HG03565 (cell line): ENCODE measurements around the gene PPL.

Experiments used
- ATAC-seq: cut with Tn5 transposase; IDR thresholded peaks from one replicate; pipeline ENCODE4 v1.9.1; 2021; ENCODE audit warnings: mild to moderate bottlenecking, moderate library complexity; ENCODE audit not compliant: unreplicated experiment

PPL gene

DNA sequence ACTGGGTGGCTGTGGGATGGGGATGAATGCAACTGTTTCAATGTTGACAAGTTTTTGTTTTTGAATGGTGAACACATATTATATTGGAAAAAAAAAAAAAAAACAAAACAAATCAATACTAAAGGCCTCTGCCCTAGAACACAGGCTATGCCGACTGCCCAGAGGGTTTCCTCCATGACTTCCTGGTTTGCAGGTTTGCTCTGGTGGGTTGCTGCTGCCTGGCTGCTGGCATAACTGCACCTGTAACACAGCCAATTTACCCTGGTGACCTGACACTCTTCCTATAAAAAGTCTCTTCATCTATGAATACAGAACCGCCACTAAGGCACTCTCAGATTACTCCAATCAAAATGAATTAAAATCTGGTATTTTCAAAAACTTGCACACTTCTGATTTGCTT is 100.2 kb downstream of the PPL start:
- no peak for ATAC-seq

DNA sequence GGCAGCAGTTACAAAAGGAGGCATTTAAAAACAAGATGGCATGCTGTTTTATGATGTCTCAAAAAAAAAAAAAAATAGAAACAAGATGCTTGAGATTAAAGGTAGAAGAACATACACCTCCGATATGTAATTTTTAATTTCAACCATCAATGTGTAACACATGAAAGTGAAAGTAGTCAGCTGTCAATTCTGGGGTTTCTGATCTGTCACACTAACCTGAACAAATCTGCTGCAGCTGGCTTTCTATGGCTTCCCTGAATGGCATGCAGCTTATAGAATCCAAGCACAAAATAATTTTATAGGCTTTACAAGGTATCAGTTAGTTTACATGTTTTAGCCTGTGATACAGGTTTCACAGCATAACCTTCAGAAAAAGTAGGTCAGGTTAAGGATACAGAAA is 103.4 kb downstream of the PPL start:
- no peak for ATAC-seq

DNA sequence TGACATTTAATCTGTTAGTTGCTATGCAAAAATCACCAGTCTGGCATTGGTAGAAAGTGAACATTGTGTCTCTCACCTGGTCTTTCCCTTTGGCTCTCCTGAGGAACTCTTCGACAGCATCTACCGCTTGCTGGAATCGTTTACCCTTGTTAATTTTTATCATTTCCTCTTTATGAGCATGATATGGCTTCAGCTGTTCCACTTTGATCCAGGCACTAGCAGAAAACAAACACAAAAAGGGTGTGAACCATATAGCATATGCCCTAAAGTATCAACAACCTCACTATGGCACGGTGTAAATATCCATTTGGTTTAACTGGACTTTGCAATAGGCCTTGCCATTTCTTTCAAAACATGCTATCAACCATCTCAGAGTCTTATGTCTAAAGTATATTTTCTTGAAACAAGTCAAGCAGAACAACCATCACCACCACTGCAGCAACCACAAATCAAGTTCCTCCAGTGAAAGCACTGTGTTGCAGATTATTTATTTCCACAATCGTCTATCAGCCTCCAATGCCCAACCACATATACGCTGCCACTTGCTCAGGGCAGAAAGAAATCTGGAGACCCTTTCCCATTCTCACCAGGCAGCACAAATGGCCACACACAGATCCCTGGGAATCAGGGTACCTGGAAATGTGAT is 104.1 kb downstream of the PPL start:
- ATAC-seq = no peak
